Stimulated activated CD4-positive, alpha-beta T cell treated with anti-CD3 and anti-CD28 coated beads, Interleukin-2, amount 100 ng/mL, for 48 hours (primary cell): ENCODE results near the gene MRE11.
"Not testable (repeated sequence)": the region's sequence is repeated elsewhere in the genome, so short reads cannot be mapped to it uniquely, and the experiment has no call there.

Experiments
- DNase-seq, 2 donors: peaks; one replicate each; pipeline ENCODE4 v3.0.0-alpha.2; 2020

The MRE11 gene

DNA sequence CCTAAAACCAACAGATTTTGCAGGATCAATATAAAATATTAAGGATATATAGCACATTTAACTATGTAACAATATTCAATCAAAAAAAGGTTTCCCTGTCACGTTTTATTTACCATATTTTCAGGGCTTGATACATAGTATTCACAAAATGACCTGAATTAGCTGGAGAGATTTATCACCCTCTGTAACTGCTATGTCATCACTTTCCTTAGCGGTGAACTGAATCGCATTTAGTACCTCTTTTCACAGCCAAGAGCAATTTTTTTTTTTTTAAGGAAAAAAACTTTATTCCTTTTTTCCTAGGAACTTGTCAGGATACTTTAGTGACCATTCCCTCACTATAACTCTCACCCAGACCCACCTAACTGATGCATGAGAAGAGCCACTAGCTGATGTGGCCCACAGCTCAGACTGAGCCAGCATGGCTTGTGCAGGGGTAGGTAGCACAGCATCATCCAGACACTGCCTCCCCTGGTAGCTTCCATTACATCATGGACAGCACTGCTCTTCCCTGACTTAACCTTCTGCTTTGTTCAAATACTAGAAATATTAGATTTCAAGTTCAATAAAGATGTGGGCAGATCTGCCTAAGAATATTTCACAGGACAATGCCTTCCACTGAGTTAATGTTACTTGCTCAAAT is 75.4 kb downstream of the MRE11 start:
- DNase-seq: no peak

DNA sequence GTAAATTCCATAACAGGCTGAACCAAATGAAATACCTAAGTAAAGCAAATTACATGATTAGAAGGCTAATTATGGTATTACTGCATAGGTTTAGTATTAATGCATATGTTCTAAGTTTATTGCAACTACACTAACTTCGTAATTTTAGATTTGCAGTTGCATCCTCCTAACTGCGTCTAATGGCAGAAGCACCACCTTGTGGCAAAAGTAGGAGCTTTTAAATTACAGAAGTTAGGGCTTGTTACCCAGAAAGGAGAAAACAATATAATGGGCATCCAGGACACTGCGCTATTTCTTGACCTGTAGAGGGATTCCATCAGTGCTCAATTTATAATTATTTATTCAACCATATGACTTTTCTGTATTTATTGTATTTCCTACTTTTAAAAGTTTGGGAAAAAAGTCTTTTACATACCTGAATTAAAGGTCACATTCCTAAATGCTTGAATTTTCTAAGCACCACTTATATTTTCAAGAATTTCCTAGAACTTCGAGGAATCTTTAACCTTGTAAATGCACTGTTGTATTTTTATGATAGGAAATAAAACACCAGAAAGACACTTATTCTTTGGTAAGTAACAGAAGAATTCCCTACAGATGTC is 76.2 kb downstream of the MRE11 start:
- DNase-seq: no peak

- DNase-seq: no peak
Measured at GRCh38 chr11:94405062-94405833, 88.4 kb downstream of the MRE11 start.

- no peak for DNase-seq
Measured at GRCh38 chr11:94402355-94402754, 91.3 kb downstream of the MRE11 start.

- DNase-seq: no peak
Measured at GRCh38 chr11:94401773-94402265, 91.8 kb downstream of the MRE11 start.

DNA sequence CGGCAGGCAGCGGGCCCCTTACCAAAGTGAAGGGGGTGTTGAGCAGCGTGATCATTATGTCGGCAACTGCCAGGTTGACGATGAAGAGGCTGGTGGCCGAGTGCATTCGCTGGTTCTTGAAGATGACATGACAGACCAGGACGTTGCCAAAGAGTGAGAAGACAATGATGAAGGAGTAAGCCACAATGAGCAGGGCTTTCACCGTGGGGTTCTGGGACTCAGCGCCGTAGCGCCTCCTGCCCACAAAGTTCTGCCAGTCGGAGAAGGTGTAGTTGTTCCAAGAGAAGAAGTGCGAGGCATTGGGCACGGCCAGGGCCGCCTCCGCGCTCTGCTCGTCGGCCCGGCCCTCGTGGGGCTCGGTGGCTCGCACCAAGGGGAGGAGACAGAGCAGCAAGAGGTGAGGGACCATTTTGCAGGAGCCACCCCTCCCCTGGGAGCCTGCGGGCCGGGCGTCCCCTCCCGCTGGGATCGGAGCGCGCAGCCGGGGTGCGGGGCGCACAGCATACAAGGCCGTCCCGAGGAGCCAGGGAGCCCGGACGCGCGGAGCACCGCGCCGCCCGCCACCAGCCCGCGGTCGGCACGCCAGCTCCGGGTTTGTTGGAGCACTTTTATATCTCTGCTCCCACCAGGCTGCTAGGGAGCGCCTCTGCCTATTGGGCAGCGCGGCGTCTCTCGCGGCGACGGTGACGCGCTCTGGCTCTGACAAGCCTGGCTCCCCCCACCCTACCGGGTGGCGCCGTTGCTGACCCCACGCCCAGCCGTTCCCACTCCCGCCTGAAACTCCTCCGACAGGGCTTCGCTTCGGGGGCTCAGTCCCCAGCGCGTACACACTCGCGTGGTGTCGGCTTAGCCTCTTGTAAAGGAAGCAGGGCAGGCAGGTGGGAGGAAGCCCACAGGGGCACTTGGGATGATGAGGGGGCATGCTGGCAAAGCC is 92.5 kb downstream of the MRE11 start, which contains the start of gene GPR83:
Gene GPR83, minus strand, starts transcription at position 581 of the 934 bp plus-strand sequence. Its CDS starts 172 bp downstream, at position 409.
- no peak for DNase-seq

DNA sequence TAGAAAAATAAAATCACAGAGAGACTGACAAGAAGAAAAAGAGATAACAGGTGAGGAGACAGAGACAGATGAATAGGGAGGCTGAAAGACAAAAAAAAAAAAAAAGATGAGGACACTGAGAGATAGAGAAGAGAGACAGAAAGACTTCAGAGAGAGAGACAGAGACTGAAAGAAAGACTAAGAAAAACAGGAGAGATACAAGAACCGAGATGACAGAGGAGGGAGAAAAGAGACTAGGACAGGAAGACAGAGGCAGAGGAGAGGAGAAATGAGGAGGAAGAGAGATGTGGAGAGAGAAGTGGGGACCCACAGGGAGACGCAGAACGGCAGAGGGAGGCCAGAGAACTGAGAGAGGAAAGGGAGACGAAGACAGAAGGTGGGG is 93.2 kb downstream of the MRE11 start:
- DNase-seq: no peak

- DNase-seq: no peak
Measured at GRCh38 chr11:94400050-94400449, 93.6 kb downstream of the MRE11 start.

DNA sequence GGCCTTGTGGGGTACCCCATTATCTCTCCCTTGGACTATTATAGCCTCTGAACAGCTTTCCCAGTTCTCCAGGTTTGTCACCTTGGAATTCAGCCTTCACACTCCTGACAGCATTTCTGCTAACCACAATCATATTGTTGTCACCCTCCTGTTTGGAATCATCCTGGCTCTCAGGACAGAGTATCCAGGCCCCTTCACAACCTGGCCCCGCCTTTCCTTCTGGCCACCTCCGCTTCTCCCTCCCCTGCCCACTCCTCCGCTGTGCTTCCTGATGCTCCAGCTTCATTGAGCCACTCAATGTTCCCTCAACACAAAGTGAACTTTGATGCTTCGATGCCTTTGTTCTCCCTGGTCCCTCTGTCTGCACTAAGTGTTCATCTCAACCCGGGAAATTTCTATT is 95.5 kb downstream of the MRE11 start:
- no peak for DNase-seq

DNA sequence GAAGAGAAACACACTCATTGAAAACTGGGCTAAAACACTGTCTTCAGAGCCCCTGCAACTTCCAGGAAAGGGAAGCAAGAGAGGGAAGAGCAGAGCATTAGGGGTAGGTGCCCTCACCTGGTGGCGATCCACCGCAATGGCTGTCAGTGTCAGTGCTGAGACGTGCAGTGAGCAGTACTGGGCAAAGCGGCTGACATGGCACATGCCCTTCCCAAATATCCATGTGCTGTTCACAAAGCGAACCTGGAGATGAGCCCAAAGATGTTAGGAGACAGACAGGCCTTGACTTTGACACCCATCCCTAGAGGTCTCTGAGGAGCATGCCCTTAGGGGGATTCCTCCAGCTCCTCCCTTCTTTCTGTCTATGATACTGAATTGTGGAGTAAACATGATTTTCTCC is 97.4 kb downstream of the MRE11 start:
- DNase-seq: no peak

DNA sequence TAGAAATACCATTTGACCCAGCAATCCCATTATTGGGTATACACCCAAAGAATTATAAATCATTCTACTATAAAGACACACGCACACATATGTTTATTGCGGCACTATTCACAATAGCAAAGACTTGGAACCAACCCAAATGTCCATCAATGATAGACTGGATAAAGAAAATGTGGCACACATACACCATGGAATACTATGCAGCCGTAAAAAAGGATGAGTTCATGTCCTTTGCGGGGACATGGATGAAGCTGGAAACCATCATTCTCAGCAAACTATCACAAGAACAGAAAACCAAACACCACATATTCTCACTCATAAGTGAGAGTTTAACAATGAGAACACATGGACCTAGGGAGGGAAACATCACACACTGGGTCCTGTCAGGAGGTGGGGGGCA is 101.7 kb downstream of the MRE11 start:
- DNase-seq: not testable (repeated sequence)

GRCh38 chr11:94379613-94380012 is 114.0 kb downstream of the MRE11 start:
- DNase-seq: no peak

GRCh38 chr11:94376841-94377240 is 116.8 kb downstream of the MRE11 start:
- DNase-seq: no peak

GRCh38 chr11:94370576-94370975 is 123.1 kb downstream of the MRE11 start:
- not testable (repeated sequence) for DNase-seq
